Suprapubic skin (tissue), 3 donors: Measurements from ENCODE around the gene C13orf46.

Experiments used
- CTCF ChIP-seq, 2 donors: fragments of 200-600 bp in 1 of 2; fragments of 450-650 bp in 1 of 2; sonication (generic) in 1 of 2; IDR thresholded peaks; one replicate each; pipeline ENCODE4 v1.5.1; 2016 to 2019; ENCODE audit warnings: antibody characterized with exemption in 2 of 2, mild to moderate bottlenecking in 1 of 2, moderate library complexity in 1 of 2
- EP300 ChIP-seq: sonication (generic); formaldehyde crosslinking; IDR thresholded peaks from one replicate; pipeline ENCODE4 v1.6.1; 2017; ENCODE audit warnings: antibody characterized with exemption
- POLR2A ChIP-seq, 2 donors: fragments of 450-650 bp; IDR thresholded peaks; one replicate each; pipeline ENCODE4 v1.6.1; 2017; ENCODE audit warnings: antibody characterized with exemption in 2 of 2, mild to moderate bottlenecking in 2 of 2, moderate library complexity in 2 of 2

- TF ChIP-seq CTCF (IDR thresholded peaks at IDR 0.05) (no peak), POLR2A (IDR thresholded peaks at IDR 0.05) (no peak), EP300 (no peak)
These were observed 14.7 kb downstream of the C13orf46 start for GRCh38 chr13:113959198-113959597.
